K562 (cell line): Measurements from ENCODE around the gene CDH8.

Experiments used
- CC2D1A ChIP-seq: fragments of 450-650 bp; IDR thresholded peaks from 2 replicates; pipeline ENCODE4 v1.6.1; 2017; ENCODE audit warnings: mild to moderate bottlenecking
- CTCF ChIP-seq, 3 experiments: IDR thresholded peaks in 2 of 3; conservative IDR thresholded peaks in 1 of 3; 2 replicates each; pipeline ENCODE4 v1.5.1; 2011 to 2012; ENCODE audit warnings: low read length in 3 of 3, mild to moderate bottlenecking in 3 of 3, control low read depth in 2 of 3, improper control_type of control experiment in 1 of 3, inconsistent platforms in 1 of 3, low read depth in 1 of 3, mixed read lengths in 1 of 3, moderate library complexity in 1 of 3; ENCODE audit not compliant: insufficient read depth in 2 of 3
- FOXJ3 ChIP-seq: sonication (generic); formaldehyde crosslinking; IDR thresholded peaks from 2 replicates; pipeline ENCODE4 v1.4.0; 2020; ENCODE audit warnings: mild to moderate bottlenecking, missing genetic modification reagents
- FOXP4 ChIP-seq: sonication (generic); formaldehyde crosslinking; IDR thresholded peaks from 2 replicates; pipeline ENCODE4 v1.8.0; 2022; ENCODE audit warnings: mild to moderate bottlenecking, missing genetic modification reagents, borderline replicate concordance
- KDM5B ChIP-seq: fragments of 200-600 bp; sonication (generic); IDR thresholded peaks from 2 replicates; pipeline ENCODE4 v1.6.1; 2012; ENCODE audit warnings: low read depth, mild to moderate bottlenecking, moderate library complexity, low read length, control low read depth, inconsistent platforms; ENCODE audit not compliant: insufficient replicate concordance
- KLF16 ChIP-seq: IDR thresholded peaks from 2 replicates; pipeline ENCODE4 v1.6.1; 2016; ENCODE audit warnings: antibody characterized with exemption
- POLR2A ChIP-seq: fragments of 450-650 bp; conservative IDR thresholded peaks from 2 replicates; pipeline ENCODE4 v1.6.1; 2016
- PREB ChIP-seq: sonication (generic); formaldehyde crosslinking; IDR thresholded peaks from 2 replicates; pipeline ENCODE4 v1.8.1; 2023; ENCODE audit warnings: mild to moderate bottlenecking, missing genetic modification reagents
- RBM15 ChIP-seq: fragments of 200-400 bp; formaldehyde crosslinking; IDR thresholded peaks from 2 replicates; pipeline ENCODE4 v1.6.1; 2018; ENCODE audit warnings: mild to moderate bottlenecking, low read length, moderate library complexity; ENCODE audit not compliant: insufficient read depth
- SP1 ChIP-seq: sonication (generic); formaldehyde crosslinking; IDR thresholded peaks from 2 replicates; pipeline ENCODE4 v1.8.1; 2022; ENCODE audit warnings: mild to moderate bottlenecking, missing genetic modification reagents
- TAF1 ChIP-seq: IDR thresholded peaks from 2 replicates; pipeline ENCODE4 v1.6.1; 2011; ENCODE audit warnings: mild to moderate bottlenecking, low read length, moderate library complexity; ENCODE audit not compliant: insufficient read depth, control insufficient read depth, severe bottlenecking; ENCODE audit errors: extremely low read depth
- ZFP36 ChIP-seq: fragments of 150-350 bp; IDR thresholded peaks from 2 replicates; pipeline ENCODE4 v1.6.1; 2018; ENCODE audit warnings: low read length, low read depth; ENCODE audit not compliant: partially characterized antibody
- ZNF133 ChIP-seq: fragments of 250-450 bp; sonication (Bioruptor Pico); IDR thresholded peaks from 2 replicates; pipeline ENCODE4 v1.4.0; 2020; ENCODE audit warnings: mild to moderate bottlenecking
- TF ChIP-seq, protein P1 (sequence below): IDR thresholded peaks from 3 replicates; pipeline ENCODE4 v1.6.1; 2011; ENCODE audit warnings: borderline replicate concordance, mild to moderate bottlenecking, moderate library complexity; ENCODE audit not compliant: insufficient read length; ENCODE audit errors: extremely low read depth

DNA sequence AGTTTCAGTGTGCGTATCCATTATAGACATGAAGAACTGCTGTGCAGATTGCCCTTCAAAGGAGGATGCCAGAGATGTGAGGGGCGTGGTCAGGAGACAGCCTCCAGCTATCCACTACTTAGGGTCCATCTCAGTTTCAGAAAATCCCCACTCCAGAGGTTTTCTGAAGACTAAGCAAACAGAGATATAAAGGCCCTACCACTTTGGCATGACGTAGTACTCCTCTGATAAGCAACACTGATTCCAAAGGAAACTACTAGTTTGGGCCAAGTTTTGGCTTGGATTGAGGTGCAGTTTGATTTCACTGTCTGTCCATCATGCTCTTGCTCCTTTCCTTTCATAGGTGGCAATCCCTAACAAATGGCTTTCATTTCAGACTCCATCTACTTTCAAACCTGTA is 228.7 kb downstream of the CDH8 start:
- TF ChIP-seq ZNF133 (CRISPR knock-in tag), result no peak
- TF ChIP-seq ZFP36, result no peak
- no peak for TF ChIP-seq SP1
- no peak for TF ChIP-seq CC2D1A
- TF ChIP-seq KDM5B, result no peak
- TF ChIP-seq KLF16, result no peak
- TF ChIP-seq RBM15, result no peak
- TF ChIP-seq, protein P1, sequence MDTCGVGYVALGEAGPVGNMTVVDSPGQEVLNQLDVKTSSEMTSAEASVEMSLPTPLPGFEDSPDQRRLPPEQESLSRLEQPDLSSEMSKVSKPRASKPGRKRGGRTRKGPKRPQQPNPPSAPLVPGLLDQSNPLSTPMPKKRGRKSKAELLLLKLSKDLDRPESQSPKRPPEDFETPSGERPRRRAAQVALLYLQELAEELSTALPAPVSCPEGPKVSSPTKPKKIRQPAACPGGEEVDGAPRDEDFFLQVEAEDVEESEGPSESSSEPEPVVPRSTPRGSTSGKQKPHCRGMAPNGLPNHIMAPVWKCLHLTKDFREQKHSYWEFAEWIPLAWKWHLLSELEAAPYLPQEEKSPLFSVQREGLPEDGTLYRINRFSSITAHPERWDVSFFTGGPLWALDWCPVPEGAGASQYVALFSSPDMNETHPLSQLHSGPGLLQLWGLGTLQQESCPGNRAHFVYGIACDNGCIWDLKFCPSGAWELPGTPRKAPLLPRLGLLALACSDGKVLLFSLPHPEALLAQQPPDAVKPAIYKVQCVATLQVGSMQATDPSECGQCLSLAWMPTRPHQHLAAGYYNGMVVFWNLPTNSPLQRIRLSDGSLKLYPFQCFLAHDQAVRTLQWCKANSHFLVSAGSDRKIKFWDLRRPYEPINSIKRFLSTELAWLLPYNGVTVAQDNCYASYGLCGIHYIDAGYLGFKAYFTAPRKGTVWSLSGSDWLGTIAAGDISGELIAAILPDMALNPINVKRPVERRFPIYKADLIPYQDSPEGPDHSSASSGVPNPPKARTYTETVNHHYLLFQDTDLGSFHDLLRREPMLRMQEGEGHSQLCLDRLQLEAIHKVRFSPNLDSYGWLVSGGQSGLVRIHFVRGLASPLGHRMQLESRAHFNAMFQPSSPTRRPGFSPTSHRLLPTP, result no peak
- no peak for TF ChIP-seq CTCF (IDR thresholded peaks at IDR 0.05 in 2 of 3, conservative IDR thresholded peaks at IDR 0.05 in 1 of 3; ENCODE audit: insufficient read depth in 2 of 3, low read depth in 1 of 3, low read length in 3 of 3)
- TF ChIP-seq FOXP4 (CRISPR knock-in tag), result no peak
- TF ChIP-seq FOXJ3 (CRISPR knock-in tag), result no peak
- TF ChIP-seq PREB (CRISPR knock-in tag), result no peak
- TF ChIP-seq POLR2A, result no peak
- TF ChIP-seq TAF1, result no peak
